Activated CD8-positive, alpha-beta memory T cell treated with anti-CD3 and anti-CD28 coated beads, Interleukin-2, amount 50 U/mL, for 48 hours (primary cell): ENCODE results near the gene PELI3.
"Not testable (repeated sequence)": the region's sequence is repeated elsewhere in the genome, so short reads cannot be mapped to it uniquely, and the experiment has no call there.

ENCODE experiments used
- DNase-seq: peaks from one replicate; pipeline ENCODE4 v3.0.0-alpha.2; 2020

Gene PELI3

DNA sequence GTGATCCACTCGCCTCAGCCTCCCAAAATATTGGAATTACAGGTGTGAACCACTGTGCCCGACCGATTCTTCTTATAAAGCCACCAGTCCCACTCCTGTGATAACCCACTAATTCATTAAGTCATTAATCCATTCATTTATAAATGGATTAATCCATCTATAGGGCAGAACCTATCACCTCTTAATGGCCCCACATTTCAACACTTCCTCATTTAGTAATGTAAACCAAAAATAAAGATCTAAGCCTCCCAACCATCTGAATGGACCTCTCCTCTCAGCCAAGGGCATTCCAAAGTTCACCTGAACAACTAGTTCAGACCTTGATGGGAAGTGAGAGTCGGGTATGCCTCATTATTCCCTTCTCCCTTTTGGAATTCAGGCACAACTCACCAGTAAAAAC lies 18.2 kb upstream of the PELI3 start:
- DNase-seq = no peak

DNA sequence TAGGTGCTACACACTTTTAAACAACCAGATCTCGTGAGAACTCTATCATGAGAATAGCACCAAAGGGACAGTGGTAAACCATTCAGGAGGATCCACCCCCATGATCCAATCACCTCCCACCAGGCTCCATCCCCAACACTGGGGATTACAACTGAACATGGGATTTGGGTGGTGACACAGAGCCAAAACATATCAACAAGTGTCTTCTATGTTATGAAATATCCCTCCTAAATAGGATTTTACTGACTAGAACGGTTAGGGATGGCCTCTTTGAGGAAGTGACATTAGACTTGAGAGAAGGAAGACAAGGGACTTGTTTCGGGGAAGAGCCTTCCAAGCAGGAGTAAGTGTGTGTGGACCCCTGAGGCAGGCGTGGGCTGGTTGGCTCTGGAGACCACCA lies 16.1 kb upstream of the PELI3 start:
- DNase-seq = no peak

DNA sequence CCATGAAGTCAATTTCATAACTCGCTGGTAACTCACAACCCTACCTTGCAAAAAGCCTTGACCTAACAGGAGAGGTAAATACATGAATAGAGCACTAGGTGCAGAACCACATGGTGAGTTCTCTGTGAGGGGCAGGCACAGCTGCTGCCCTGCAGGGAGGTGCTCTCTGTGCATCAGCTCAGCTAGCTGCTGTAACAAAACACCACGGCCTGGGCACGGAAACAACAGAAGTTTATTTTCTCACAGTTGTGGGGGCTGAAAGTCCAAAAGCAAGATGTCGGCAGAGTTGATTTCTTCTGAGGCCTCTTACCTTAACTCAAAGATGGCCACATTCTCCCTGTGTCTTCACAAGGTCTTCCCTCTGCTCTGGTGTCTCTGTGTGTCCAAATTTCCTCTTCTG lies 15.0 kb upstream of the PELI3 start:
- DNase-seq = no peak

DNA sequence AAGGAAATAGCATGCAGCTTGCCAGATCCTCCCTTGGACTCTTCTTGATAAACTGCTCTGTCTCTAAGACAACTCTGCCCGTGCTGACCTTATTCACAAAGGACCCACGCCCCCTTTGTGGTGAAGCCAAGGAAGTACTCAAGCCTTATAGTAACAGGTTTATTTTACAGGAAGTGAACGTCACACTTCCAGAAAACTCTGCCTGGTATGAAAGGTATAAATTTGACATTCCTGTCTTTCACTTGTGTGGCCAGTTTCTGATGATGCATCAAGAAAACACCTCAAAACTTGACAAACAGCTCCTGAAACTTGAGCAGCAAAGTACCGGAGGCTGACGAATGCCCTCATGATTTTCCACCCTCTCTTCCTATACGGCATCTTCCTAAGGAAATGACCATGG lies 12.5 kb upstream of the PELI3 start:
- DNase-seq = no peak

DNA sequence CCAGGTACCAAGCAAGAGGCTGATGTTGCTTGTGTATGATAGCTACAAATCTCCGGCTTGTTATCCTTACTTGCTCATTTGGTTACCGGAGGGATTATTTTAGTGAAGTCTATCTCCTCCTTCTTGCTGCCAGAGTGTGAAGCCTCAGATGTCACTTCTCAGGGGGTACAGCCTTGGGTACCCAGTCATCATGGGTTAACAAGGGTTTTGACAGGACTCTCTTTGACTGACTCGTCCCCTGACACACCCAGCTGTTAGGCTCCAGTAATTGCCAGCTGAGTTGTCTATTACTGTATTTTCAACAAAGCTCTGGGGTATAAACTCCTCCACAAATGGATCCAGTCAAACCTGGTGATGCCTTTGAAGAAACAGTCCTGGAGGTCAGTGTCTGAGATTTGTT lies 11.9 kb upstream of the PELI3 start:
- no peak for DNase-seq

DNA sequence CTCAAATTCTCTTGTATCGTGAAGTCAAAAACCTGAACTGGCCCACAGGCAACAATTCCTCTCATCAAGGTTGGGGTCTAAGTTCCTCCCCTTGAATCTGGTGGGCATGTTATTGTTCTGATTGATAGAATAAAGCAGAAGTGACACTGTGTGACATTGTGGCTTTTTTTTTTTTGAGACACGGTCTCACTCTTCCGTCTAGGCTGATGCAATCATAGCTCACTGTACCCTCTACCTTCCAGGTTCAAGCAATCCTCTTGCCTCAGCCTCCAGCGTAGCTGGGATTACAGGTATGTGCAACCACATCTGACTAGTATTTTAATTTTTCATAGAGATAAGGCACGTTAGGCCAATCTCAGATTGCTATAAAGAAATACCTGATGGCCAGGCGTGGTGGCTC lies 8.9 kb upstream of the PELI3 start:
- no peak for DNase-seq

DNA sequence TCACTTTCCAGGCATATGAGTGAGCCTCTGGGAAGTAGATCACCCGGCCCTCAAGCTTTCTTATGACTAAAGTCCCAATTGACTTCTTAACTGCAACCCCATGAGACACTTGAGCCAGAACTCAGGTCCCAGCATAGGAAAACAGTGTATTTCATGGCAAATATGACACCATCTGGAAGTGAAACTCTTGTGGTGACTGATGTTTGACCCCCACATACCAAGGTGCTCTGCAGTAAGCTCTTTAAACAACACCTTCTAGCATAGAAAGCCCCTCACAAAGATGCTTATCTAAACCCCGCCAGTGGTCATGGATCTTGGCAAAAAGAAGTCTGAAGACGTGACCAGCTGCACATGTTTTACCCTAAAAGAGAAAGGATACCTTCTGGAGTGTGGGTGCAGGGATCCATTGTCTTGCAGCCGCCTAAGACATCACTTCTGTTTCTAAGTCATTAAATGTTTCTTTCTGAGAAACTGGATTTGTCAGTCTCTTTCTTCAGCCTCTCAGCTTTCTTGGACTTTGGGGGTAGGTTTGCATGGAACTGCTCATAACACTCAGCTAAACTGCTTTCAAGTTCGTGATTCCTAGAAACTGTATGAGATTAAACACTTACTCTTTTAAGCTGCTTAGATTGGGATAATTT lies 7.4 kb upstream of the PELI3 start:
- no peak for DNase-seq

DNA sequence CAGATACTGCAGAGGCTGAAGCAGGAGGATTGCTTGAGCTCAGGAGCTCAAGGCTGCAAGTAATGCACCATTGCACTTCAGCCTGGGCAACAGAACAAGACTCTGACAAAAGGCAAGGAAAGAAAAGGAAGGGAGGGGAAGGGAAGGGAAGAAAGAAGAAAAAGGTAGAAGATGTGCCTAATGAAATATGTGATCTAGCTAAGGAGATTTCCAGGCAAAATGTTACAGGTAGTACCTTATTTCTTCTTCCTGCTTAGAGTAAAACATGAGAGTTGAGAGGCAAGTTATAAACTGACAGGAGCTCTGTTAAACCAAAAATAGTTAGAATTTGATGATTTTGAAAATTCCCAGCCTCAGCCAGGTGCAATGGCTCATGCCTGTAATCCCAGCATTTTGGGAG lies 4.7 kb upstream of the PELI3 start:
- no peak for DNase-seq

DNA sequence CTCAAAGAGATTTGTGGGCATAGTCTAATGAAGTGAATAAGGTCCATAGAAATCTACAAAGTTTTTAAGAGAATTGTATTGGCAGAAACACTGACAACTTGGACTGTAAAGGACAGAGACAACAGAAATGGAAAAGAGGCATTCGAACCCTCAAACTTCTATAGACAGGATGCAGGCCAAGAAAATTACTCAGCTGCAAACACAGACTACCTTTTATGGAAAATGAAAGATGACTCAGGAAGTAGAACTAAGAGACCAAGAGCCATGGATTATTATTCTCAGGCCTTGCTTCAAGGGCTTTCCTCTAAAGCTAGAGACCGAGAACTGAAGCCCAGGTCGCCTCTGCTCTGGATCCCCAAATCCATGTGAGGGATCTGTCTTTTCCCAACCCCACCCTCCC lies 3.8 kb upstream of the PELI3 start:
- no peak for DNase-seq

DNA sequence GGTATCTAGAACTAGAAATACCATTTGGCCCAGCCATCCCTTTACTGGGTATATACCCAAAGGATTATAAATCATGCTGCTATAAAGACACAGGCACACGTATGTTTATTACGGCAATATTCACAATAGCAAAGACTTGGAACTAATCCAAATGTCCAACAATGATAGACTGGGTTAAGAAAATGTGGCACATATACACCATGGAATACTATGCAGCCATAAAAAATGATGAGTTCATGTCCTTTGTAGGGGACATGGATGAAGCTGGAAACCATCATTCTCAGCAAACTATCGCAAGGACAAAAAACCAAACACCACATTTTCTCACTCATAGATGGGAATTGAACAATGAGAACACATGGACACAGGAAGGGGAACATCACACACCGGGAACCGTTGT lies 2.6 kb upstream of the PELI3 start:
- not testable (repeated sequence) for DNase-seq

DNA sequence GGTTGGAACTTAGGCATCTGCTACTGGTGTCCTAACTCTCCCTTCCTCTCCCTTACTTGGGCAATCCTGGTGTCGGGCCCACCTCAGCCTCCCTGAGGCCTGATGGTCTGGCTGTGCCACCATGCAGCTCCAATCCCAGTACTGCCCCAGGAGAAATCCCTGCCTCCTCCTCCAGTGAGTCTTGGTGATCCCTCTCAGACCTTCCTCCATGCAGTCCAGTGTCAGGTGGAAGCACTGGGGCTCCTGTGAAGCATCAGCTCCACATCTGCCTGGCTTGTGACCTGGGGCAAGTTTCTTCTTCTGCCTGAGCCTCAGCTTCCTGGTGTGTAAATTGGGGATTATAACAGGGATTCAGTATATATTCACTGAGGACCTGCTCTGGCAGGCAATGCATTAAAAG lies 1.8 kb upstream of the PELI3 start:
- DNase-seq = no peak

DNA sequence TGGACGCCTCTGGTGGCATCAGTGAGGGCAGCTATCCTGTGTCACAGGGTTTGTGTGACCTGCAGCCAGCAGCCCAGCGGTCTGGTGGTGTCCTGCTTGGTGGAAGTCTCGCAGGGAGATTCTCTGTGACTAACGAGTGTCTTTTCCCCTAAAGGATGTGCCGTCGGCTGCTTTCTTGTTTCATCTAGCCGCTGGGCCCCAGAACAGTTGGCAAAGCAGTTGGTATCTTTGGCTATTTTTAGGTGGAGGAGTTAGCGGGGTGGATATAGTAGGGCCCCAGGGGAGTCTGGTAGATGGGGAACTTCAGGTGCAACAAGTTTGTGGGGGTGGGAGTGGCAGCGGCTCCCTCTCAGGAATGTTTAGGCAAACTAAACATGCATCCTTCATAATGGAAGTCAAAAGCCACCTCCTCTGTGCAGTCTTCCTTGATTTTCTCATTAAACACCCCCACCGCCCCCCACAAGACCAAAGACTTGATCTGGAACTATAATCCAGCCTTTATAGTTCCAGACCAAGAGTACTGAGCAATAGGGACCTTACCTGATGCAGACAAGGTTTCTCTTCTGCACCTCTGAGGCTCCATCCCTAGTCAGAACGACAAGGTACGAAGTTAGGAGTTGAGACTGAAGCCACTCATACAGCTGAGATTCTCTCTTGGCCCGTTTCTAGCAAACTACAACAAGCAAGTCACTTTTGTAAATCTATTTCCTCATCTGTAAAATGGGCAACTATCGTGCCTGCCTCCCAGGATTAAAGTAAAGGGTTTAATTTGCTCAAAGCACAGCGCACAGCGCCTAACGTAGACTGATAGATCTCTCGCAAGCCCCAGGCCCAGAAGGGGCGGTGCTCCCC lies 1.1 kb upstream of the PELI3 start:
- DNase-seq = no peak

DNA sequence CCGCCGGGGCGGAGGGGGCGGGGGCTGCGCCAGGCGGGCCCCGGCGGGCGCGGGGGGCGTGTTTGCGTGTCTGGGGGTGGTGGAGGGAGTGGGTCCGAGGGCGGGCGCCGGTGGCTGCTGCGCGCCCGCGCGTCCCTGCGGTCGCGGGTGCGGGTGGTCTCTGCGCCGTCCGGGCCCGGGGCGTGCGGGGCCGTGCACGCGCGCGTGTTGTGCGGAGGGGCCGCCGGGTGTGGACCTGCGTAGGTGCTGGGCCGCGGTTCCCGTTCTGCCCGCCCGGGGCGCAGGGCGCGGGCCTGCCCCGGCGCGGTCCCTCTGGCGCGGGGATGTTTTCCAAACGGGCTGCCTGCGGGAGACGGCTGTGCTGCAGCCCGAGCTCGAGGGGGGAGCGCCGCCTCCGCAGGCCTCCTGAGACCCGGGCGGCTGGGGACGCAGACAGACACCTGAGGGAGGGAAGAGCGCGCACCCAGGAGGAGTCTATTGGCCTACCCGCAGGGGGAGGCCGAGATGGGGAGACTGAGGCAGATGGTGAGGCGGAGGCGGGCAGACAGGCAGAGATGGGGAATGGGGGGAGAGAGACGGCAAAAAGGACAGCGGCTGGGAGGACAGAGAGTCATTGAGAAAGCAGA lies 442 bp downstream of the PELI3 start:
- DNase-seq = peak; percentile 76

DNA sequence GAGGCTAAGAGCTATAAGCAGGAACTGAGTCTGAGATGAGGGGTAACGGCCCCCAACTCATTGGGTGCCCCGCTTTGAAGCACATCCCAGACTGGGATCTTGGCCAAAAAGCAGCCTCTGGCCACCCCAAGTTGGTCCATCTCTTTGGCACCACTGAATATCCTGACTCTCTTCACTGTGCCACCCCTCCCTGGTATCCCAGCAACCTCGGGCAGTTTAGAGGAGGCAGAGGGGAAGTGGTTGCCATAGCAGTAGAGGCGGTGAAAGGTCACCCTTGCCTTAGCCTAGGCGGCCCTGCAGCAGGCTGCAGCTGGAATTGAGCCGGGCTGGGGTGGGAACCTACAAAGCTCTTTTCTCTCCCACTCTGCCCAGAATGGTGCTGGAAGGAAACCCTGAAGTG lies 1.1 kb downstream of the PELI3 start:
- DNase-seq = no peak

DNA sequence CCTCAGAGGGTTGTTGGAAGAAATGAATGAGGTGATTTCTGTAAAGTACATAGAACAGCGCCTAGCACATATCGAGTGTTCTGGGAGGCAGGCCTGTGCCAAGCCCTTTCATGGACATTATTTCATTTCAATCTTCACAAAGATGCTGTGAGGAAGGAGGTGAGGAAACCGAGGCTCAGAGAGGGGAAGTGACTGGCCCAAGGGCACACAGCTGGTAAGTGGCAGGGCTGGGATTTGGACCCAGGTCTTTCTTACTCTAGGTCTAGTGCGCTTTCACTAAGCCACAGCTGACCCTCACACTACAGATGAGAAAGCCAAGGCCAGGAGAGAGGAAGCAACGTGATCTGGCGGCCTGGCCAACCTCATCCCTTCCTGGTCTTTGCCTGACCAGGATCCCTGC lies 2.0 kb downstream of the PELI3 start:
- DNase-seq = no peak

DNA sequence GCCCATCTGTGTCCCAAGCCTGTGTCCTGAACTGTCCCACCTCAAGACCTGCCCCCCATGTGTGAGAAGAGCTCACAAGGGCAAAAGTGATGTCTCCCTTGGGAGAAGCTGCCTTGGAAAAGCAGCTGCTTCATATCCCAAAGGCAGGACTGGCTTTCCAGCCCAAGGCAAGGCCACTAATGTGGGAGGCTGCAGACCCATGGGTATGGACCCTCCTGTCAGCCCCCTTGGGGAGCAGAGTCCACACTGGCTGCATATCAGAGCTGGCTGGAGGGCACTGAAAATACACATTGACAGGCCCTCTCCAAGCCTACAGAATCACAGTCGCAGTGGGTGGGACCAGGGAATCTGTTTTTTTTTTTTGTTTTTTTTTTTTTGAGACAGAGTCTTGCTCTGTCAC lies 2.7 kb downstream of the PELI3 start:
- no peak for DNase-seq

DNA sequence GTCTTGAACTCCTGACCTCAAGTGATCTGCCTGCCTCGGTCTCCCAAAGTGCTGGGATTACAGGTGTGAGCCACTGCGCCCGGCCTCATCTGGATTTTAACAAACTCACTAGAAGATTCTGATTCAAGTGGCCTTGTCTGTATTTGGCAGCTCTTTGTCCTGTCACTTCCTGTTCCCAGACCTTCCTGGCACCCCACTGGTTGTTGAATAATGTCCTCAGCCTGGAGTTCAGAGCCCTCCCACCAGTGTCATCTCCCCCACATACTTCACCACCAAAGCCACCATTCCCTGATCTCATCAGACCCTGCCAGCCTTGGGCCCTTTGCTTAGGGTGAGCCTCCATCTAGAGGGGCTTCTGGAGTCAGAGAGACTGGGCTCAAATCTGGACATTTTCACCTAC lies 3.3 kb downstream of the PELI3 start:
- no peak for DNase-seq

DNA sequence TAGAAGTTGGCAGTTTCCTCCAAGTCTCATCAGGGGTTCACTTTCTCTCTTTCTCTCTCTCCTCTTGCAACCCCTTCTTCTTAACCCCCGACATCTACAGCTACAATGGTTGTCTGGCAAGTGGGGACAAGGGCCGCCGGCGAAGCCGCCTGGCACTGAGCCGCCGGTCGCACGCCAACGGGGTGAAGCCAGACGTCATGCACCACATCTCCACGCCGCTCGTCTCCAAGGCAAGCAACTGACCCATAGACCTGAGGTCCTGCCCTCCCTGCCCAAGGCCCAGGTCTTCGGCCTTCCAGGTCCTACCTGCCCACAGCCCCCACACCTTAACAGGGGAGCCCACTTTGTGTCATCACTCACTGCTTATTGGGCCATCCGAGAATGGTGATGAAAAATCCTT lies 4.4 kb downstream of the PELI3 start:
- DNase-seq = no peak

DNA sequence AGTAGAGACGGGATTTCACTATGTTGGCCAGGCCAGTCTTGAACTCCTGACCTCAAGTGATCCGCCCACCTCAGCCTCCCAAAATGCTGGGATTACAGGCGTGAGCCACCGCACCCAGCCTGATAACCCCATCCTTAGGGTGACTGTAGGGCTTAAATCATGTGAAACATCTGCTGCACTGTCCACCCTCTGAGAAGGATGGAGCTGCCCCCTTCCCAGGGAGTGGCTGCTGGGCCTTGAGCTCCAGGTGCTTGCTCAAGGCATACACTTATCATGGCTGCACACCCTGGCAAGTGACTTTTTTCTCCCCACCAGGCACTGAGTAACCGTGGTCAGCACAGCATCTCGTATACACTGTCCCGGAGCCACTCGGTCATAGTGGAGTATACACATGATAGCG lies 5.3 kb downstream of the PELI3 start:
- no peak for DNase-seq

DNA sequence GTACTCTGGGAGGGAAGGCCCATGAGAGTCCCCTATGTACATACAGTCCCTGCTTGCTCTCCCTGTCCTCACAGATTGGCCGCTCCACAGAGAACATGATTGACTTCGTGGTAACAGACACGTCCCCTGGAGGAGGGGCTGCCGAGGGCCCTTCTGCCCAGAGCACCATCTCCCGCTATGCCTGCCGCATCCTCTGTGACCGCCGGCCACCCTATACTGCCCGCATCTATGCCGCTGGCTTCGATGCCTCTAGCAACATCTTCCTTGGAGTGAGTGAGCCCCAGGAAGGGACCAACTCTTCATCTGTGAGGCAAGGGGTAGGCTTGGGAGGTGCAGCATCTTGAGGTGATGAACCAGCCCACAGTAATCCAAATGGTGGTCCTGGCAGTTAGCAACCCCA lies 6.5 kb downstream of the PELI3 start:
- no peak for DNase-seq

DNA sequence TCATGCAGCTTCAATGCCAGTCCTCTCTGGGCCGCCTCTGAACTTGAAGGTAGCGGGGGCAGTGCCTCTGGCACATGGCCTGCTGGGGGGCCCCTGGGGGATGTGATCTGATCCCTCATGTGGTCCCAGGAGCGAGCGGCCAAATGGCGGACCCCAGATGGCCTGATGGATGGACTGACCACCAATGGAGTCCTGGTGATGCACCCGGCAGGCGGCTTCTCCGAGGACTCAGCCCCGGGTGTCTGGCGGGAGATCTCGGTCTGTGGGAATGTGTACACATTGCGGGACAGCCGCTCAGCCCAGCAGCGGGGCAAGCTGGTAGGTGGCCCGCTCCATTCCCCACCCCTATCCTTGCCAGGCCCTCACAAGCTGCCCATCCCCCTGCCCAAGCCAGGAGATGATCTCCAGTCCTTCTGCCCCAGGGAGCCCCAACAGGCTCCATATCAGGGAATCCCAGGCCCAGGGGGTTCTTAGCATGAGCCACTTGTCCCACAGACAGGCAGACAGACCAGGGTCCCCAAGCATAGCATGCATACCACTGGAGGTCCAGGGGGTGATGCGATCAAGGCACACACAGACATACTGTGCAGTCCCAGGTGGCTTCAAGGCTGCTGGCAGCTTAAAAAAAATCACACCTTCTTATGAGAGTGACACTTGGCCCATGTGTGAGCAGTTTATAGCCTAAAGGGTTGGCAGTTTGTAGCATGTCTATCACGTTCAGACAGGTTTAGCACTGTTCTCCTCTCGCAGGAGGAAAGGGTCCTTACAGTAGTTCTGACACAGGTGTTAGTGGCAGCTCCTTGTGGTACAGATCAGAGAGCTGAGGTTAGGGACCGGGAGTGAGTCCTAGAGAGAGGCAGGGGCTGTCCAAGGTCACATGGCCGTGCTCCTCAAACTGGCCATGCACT lies 7.2 kb downstream of the PELI3 start:
- DNase-seq = no peak

DNA sequence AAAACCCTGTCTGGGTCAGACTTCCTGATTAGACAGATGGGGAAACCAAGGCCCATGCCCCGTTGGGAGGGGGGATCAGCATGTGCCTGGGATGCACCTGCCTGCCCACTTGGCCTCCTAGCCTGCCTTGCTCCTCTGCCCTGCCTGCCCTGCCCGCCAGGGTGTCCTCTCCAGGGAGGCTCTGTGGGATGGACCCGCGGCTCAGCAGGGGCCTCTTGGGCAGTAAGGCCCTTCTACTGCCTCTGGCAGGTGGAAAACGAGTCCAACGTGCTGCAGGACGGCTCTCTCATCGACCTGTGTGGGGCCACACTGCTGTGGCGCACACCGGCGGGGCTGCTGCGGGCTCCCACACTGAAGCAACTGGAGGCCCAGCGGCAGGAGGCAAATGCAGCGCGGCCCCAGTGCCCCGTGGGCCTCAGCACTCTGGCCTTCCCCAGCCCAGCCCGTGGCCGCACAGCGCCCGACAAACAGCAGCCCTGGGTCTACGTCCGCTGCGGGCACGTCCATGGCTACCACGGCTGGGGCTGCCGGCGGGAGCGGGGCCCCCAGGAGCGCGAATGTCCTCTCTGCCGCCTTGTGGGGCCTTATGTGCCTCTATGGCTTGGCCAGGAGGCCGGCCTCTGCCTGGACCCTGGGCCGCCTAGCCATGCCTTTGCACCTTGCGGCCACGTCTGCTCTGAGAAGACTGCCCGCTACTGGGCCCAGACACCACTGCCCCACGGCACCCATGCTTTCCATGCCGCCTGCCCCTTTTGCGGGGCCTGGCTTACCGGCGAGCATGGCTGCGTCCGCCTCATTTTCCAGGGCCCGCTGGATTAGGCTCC lies 8.9 kb downstream of the PELI3 start:
- DNase-seq = no peak
